OCI-M2 (cell line): Measurements from ENCODE around the gene EXTL1.
"Not testable (repeated sequence)": the region's sequence is repeated elsewhere in the genome, so short reads cannot be mapped to it uniquely, and the experiment has no call there.

ENCODE experiments used
- DNase-seq: peaks from one replicate; lab custom pipeline; 2025; ENCODE audit not compliant: unreplicated experiment; lab: John Stamatoyannopoulos, UW

Gene EXTL1, protein sequence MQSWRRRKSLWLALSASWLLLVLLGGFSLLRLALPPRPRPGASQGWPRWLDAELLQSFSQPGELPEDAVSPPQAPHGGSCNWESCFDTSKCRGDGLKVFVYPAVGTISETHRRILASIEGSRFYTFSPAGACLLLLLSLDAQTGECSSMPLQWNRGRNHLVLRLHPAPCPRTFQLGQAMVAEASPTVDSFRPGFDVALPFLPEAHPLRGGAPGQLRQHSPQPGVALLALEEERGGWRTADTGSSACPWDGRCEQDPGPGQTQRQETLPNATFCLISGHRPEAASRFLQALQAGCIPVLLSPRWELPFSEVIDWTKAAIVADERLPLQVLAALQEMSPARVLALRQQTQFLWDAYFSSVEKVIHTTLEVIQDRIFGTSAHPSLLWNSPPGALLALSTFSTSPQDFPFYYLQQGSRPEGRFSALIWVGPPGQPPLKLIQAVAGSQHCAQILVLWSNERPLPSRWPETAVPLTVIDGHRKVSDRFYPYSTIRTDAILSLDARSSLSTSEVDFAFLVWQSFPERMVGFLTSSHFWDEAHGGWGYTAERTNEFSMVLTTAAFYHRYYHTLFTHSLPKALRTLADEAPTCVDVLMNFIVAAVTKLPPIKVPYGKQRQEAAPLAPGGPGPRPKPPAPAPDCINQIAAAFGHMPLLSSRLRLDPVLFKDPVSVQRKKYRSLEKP

DNA sequence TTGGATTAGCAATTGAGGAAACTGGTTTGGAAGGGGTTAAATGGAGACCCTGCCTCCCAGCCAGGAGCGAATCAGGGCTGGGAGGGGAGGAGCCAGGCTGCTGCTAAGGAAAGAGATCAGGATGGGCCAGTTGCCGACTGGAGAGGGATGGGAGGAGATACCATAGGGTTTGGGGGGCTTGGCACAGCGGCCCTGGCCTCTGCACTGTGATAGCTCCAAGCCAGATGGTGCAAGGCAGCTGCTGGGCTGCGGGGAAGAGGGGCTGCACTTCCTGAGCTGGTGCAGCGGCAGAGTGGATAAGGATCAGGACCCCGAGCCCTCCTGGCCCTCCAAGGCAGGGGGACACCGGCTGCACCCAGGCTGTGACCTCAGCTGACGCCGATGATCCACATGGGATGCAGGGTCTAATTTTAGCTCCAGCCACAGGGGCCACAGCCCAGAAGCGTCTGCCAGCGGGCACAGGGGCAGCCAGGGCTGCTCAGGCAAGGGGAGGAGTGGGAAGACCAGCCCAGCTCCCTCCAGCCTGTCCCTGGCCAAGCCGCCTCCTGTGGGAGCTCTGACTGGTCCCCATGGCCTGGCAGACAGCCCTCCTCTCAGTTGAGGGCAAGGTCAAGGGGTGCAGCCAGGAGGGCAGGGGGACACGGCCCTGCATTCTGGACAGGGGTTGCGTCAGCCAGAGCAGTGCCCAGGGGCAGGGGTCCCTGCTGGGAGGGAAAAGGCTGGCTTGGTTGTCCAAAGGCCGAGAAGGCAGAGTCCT lies at the start of gene EXTL1:
EXTL1 (plus strand) TSS at position 129 of the 757 bp plus-strand sequence. CDS start 872 bp downstream, outside the sequence.
- no peak for DNase-seq

DNA sequence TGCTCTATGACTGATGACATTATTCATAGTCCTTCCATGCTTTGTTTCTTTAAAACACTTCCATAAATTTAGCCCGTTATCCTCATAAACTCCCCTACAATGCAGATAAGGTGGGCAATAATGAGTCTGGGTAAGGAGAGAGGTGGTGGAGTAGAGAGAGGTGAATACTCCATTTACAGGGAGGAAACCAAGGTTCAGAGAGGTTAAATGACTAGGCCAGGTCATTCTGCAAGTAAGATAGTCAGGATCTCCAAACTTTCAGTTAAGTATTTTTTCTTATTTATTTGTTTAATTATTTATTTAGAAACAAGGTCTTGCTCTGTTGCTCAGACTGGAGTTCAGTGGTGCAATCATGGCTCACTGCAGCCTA lies 49.8 kb upstream of the EXTL1 start:
- no peak for DNase-seq

DNA sequence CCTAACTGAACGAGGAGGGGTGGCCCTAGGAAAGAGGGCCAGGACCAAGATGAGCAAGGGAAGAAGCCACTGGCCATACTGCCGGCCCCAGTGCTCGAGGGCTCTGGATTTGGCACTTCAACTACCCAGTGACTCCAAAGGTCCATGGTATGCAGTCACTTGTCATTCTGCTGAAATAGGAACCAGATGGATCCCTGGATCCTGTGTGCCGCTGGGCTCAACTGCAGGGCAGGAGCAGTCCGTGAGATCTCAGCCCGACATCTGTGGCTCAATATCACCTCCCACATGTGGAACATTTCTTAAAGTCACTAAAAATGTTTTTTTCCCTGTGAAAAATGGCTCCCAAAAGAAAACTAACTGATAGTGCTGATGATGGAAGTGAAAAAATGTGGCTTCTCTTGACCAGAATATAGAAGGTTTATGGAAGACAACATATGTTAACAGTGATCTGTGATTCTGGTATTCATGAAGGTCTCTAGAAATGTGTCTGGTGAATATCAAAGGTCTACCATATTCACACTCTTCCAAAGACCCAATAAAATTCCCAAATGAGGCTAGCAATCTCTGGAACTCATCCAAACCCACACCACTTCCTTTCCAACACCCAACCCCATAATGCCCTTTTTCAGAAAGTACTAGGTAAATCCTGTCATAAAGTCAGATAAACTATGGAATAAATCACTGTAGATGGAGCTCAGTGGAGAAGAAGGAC lies 47.8 kb upstream of the EXTL1 start:
- no peak for DNase-seq

DNA sequence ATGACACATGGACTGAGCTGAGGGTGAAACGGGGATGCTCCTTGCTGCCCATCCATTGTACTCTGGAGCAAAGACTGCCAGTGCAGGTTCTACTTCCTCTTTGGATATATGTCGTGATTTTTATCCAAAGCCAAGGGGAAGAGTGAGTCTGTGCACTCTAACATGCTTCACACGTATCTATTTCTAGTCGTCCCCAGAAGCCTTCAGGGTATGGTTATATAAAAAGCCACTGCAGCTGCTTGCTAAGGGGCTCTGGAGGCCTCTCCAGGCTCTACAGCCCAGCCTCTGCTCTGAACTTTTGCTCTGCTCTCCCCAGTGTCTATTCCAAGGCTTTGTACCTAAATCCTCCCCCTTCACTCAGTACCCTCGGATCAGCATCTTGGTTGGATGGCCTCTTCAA lies 43.8 kb upstream of the EXTL1 start:
- no peak for DNase-seq

DNA sequence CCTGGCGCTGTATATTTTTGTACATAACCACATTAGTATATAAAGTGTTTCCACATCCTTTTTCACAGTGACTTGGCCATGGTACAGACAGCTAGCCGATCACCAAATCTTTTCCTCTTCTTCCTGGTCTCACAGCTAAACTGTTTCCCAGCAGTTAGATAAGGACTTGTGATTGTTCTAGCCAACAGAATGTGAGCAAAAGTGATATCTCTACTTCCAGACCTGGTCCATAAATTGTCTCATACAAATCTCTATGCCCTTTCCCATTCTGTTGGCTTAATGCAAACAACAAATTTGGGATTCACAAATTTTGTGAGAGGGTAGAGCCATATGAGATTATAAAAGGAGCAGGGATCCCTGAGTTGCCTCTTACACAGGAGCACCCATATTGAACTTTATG lies 43.2 kb upstream of the EXTL1 start:
- DNase-seq, result no peak

DNA sequence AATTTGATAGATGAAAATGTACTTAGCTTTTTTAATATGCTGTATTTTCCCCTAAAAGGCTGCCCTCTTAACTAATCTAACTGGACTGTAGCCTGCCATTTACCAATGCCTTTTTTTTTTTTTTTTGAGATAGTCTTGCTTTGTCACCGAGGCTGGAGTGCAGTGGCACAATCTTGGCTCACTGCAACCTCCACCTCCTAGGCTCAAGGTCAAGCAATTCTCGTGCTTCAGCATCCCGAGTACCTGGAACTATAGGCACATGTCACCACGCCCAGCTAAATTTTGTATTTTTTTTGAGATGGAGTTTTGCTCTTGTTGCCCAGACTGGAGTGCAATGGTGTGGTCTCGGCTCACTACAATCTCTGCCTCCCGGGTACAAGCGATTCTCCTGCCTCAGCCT lies 42.4 kb upstream of the EXTL1 start:
- DNase-seq, result no peak

DNA sequence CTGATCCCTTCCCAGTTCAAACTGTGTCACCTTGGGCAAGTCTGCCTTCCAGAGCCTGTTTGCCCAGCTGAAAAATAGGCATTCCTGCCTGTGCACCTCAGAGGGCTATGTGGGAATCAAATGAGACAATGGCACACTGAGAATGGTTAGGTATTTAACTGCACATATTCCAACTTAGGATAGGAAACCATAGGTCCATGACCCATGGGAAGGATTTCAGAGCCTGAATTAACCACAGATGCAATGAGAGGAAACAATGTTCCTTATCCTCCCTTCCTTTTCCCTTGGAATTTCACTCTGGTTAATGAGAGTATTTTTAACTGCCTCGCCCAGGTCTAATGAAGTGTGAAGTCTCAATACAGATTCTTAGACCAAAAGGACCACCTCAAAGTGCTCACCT lies 36.4 kb upstream of the EXTL1 start:
- DNase-seq, result no peak

DNA sequence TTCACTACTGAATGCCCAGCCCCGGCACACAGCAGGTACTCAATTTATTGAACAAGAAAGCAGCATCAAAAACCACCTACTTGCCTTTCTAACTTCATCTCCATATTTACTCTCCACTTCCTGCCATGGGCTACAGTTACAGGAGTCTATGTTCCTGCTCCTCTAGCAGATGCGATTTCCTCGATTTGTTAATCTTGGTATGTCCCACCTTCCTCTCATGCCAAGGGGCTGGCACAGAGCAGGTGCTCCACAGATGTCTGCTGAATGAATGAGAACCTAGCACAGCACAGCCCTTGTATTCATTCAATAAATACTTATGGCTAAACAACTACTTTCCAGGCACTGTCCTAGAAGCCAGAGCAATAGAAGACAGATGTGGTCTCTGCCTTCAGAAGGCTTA lies 35.9 kb upstream of the EXTL1 start:
- no peak for DNase-seq

DNA sequence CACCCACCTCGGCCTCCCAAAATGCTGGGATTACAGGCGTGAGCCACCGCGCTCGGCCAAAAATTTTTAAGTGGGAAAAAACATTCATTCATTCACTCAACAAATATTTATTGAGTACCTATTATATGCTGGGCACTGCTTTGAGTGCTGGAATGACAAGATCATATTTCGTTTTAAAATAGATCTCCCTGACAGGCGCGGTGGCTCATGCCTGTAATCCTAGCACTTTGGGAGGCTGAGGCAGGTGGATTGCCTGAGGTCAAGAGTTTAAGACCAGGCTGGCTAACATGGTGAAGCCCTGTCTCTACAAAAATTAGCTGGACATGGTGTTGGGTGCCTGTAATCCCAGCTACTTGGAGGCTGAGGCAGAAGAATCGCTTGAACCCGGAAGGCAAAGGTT lies 34.8 kb upstream of the EXTL1 start:
- DNase-seq, result not testable (repeated sequence)

DNA sequence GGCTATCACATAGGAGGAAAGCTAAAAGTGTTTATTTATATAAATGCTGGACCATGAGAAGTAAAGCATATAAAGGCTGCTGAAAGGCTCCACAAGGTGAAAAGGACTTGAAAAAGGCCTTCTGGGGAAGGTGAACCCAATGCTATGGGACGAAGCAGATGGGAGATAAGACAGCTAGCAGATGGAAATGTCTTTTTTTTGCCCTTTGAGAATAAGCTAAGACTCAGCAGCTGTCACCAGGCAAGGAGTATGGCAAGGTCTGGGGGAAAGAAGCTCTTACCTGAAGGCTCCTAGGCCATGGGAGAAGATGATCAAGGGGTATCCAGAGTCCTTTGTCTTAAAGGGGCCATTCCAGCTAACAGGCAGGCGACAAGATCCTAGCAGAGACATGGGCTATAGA lies 33.6 kb upstream of the EXTL1 start:
- DNase-seq, result no peak

DNA sequence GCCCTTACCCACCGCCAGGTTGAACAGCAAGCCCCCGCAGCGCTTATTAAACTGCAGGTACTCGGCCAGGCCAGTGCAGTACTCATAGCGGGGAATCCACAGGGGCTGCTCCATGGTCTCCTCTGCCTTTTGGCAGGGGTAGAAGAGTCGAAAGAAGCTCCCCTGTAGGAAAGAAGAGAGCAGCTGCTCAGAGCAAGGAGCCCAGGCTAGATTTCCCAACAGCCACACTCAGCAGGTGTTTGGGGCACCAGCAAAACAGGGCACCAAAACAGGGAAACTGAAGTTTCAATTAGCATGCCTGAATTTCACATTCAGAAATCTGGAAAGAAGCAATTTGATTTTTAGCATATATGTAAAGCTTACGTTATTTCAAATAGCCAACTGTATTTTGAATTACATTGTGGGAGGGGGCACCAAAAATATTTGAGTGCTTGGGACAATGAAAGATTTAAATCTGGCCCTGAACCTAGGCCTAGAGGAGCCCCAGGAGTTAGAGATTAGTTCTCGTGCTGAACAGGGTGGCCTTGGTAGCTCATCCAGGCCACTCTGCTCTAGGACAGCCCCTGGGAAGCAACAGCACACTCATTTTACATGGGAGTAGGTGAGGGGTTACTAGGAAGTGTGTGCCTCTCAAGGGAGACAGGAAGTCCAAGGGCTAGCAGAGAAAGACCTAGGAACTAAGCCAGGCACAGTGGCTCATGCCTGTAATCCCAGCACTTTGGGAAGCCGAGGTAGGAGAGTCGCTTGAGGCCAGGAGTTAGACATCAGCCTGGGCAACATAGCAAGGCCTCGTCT lies 31.9 kb upstream of the EXTL1 start:
- DNase-seq, result no peak

DNA sequence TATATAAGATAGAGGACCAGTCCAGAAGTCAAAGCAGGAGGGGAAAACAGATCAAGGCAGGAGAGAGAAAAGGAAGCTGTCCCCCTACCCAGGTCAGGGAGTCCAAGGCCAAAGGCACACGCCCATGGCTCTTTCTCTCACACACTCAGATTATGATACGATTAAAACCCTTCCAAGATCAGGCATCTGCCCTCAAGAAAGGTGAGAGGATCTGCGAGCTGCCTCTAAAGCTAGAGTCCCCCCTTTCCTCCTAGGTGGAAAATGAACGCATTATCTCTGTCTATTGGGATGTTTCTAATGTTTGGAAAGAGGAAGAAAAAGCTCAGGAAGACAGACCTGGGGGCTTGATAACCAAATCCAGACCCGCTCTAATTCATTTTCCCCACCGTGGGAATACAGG lies 31.3 kb upstream of the EXTL1 start:
- DNase-seq, result no peak

DNA sequence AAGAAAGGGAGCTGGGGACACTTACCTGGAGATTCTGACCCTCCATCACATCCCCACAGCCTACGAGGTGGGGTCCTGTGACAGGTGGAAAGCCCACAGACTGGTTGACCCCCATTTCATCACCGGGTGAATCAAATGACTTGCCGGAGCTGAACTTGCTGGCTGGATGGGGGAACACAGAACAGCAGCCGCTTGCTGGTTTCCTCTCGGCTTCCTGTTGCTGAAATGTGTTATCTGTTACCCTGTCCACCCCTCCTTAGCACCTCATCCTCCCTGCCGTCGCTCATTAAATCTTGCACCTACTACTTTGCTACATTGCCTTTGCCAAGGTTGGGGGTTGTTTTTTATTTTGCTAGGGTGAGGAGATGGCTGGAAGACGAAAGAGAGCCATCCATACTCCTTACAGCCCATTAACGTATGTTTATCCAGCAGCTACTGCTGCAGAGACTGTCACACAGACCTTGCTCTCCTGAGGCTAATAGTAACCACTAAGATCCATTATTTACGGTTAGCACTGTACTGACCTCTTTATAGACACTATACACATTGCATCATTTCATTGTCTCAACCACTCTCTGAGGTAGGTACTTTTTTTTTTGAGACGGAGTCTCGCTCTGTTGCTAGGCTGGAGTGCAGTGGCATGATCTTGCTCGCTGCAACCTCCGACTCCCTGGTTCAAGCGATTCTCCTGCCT lies 30.7 kb upstream of the EXTL1 start:
- DNase-seq, result no peak

DNA sequence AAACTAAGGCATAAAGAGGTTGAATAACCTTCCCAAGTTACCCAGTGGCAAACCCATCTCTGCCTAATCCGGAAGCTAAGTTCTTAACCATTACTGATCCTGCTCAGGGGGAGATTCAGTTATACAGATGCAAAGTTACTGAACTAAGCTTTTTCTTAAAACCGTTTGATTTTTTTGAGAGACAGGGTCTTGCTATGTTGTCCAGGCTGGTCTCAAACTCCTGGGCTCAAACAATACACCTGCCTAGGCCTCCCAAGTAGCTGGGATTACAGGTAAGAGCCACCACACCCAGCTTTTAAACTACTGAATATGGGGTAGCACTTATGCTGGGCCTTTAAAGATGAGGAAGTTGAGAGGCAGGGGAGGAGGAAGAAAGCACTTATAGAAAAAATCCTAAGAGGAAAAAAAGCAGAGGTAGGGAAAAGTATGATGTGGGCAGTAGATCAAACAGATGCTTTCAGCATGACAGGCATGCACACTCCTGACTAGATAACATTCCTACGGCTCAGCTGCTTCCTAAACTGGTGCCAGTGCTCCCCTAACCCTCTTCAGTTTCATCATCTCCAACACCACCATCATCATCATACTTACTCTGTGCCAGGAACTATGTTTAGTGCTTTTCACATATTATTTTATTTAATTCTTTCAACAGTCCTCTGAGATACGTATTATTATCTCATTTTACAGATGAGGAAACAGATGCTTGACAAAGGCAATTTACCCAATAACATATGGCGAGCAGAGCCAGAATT lies 29.5 kb upstream of the EXTL1 start:
- no peak for DNase-seq

DNA sequence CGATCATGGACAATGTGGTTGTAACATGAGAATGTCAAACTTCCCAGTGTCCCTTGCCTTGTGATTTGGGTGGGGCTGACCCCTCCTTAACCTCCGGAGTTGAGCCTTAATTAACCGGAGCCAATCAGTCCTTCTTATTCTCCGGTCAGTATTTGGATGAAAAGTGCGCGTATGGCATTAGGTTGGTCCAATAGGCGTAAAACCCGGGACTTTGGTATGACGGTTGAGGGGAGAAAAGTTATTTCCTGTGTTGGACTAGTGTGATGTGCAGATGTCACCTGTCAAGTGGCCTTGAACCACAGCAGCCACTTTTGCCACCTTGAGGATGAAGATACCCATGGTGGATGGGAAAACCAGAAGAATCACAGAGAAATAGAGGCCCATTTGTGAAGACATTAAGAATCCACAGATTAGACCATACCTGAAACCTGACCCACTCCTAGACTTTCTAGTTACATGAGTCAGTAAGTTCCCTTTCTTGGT lies 28.8 kb upstream of the EXTL1 start:
- no peak for DNase-seq

DNA sequence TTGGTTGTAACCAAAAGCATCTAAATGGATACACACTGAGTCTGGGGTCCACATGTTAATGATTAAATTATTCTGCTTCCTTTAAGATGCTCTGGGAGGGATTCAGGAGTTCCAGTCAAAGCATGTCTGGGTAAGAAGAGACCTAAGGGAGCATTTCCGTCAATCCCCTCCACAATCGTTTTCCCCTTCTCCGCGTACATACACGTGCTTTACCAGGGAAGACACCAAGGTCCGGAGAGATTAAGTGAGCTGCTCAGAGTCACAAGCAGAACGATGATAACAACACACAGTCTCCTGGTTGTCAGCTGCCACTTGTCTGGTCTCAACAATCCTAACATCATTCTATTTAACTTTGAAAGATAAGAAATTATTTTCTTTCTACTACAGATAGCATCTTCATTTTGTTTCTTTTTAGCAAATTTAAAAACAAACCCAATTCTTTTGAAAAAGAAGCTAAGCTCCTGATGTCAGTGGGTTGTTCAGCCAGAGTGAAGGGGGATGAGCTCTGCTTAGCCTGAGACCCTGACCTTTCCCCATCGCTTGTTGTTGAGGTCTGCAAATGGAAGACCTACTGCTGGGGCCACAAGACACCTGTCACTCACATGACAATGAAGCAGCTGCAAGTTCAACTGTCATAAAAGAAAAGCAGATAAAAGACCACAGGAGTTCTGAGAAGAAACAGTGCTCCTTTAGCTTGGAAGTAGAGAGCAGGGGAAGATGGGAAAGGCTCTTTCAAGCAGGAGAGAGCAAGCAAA lies 28.2 kb upstream of the EXTL1 start:
- DNase-seq, result no peak

DNA sequence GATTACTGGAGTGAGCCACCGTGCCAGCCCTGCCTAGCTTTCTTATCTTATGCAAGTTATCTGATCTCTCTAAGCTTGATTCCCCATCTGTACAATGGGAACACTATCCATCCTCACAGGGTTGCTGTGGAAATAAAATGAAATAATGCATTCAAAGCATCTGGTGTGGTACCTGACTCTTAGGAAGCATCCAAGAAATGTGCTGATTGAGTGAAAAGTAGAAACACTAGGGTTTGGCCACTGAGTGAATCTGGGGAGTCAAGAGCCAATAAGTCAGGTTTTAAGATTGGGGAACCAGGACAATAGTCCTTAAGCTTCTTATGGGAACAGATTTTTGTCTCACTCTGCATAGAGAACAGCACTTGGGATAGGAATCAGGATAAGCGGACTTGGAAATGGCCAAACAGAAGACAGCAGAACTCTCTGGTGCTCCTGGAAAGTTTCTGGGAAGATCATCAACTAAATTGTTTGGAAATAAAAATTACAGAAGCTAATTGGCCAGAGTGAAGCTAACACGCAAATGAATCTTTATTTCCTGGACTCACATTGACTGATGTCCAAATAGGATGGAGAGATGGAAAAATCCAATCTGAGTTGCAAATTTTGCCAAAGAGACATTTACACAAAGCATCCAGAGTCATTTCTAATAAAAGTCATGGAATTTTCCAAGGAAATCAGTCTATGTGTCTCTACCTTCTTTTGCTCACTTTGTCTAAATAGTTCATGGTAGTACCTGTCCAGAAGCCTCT lies 27.0 kb upstream of the EXTL1 start:
- DNase-seq, result no peak
